ENCODE results near the gene COL23A1.
A peak's percentile ranks its signal among the peaks of the same experiment; 100 is the strongest.

The COL23A1 gene

GRCh38 chr5:178292826-178293205 lies 297.4 kb downstream of the COL23A1 start:
- H3K27ac ChIP-seq = no peak overlapping the region
- CTCF ChIA-PET = interaction anchor here (0.7 to 1.0 kb wide), 2 partner anchors 12 to 1096 kb away, joined by 3 to 7 read pairs; no protein-coding TSS in a partner anchor
- TF ChIP-seq CTCF (conservative IDR thresholded peaks at IDR 0.05; ENCODE audit: low read depth) = no peak
- POLR2A ChIA-PET (ENCODE audit: low non-redundant PET) = no interaction called here
- no peak for DNase-seq (ENCODE audit: low spot score)

- CTCF ChIA-PET = interaction anchor here (1.0 kb wide), 1 partner anchor 11 kb away, joined by 3 read pairs; no protein-coding TSS in a partner anchor
- no peak for TF ChIP-seq CTCF (conservative IDR thresholded peaks at IDR 0.05; ENCODE audit: low read depth)
- no peak overlapping the region for H3K27ac ChIP-seq
- POLR2A ChIA-PET (ENCODE audit: low non-redundant PET) = no interaction called here
- DNase-seq (ENCODE audit: low spot score) = no peak
These were observed 298.0 kb downstream of the COL23A1 start for GRCh38 chr5:178291969-178292825.

GRCh38 chr5:178291161-178291561 lies 299.0 kb downstream of the COL23A1 start:
- TF ChIP-seq CTCF (conservative IDR thresholded peaks at IDR 0.05; ENCODE audit: low read depth) = no peak

GRCh38 chr5:178290376-178290775 lies 299.8 kb downstream of the COL23A1 start:
- ChIA-PET CTCF (interaction anchor here (1.2 kb wide), 1 partner anchor 10 kb away, joined by 3 read pairs; no protein-coding TSS in a partner anchor), POLR2A (ENCODE audit: low non-redundant PET) (no interaction called here)
- no peak for TF ChIP-seq CTCF (conservative IDR thresholded peaks at IDR 0.05; ENCODE audit: low read depth)
- no peak for DNase-seq (ENCODE audit: low spot score)
- H3K27ac ChIP-seq = peak overlapping the region; percentile 88

More at GRCh38 chr5:178291161-178291561, 299.0 kb downstream of the COL23A1 start:
- ChIA-PET CTCF (interaction anchor here (0.6 kb wide), 1 partner anchor 1299 kb away, joined by 3 read pairs; no protein-coding TSS in a partner anchor), POLR2A (ENCODE audit: low non-redundant PET) (no interaction called here)
- H3K27ac ChIP-seq = no peak overlapping the region
- DNase-seq (ENCODE audit: low spot score) = no peak

- peak overlapping the region; percentile 88 for H3K27ac ChIP-seq
- ChIA-PET CTCF (interaction anchor here (0.7 to 1.2 kb wide), 3 partner anchors 9 to 360 kb away, joined by 3 to 4 read pairs (median 3); no protein-coding TSS in a partner anchor), POLR2A (ENCODE audit: low non-redundant PET) (no interaction called here)
- DNase-seq (ENCODE audit: low spot score) = no peak
- no peak for TF ChIP-seq CTCF (conservative IDR thresholded peaks at IDR 0.05; ENCODE audit: low read depth)
These were observed 300.8 kb downstream of the COL23A1 start for GRCh38 chr5:178289438-178289837.

- TF ChIP-seq CTCF (conservative IDR thresholded peaks at IDR 0.05; ENCODE audit: low read depth) = no peak
- POLR2A ChIA-PET (ENCODE audit: low non-redundant PET) = no interaction called here
- CTCF ChIA-PET = interaction anchor here (0.7 to 1.0 kb wide), 2 partner anchors 8 to 361 kb away, joined by 3 to 4 read pairs; no protein-coding TSS in a partner anchor
- peak; percentile 88 for DNase-seq (ENCODE audit: low spot score)
- H3K27ac ChIP-seq = peak overlapping the region; percentile 88
These were observed 301.5 kb downstream of the COL23A1 start for GRCh38 chr5:178288401-178289368.
